Measurements from ENCODE around the gene GRIK3.

DNA sequence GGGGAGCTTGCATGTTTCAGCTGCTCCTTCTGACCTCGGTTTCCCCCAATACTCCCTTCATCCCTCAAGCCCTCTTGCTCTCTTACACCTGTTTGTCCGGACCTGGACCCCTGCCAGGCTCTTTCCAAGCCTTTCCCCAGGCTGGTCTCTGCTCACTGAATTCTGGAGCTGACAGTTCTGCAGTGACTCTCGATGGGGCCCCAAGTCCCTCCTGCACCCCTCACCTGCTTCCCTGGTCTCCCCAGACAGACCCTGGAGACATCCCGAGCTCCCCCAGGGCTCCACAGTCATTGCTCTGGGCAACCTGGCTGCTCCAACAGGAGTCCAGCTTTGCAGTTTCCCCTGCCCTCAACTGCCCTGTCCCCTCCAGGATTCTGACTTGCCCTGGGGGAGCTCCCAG is 198.6 kb downstream of the GRIK3 start:
- TF ChIP-seq, protein P1, sequence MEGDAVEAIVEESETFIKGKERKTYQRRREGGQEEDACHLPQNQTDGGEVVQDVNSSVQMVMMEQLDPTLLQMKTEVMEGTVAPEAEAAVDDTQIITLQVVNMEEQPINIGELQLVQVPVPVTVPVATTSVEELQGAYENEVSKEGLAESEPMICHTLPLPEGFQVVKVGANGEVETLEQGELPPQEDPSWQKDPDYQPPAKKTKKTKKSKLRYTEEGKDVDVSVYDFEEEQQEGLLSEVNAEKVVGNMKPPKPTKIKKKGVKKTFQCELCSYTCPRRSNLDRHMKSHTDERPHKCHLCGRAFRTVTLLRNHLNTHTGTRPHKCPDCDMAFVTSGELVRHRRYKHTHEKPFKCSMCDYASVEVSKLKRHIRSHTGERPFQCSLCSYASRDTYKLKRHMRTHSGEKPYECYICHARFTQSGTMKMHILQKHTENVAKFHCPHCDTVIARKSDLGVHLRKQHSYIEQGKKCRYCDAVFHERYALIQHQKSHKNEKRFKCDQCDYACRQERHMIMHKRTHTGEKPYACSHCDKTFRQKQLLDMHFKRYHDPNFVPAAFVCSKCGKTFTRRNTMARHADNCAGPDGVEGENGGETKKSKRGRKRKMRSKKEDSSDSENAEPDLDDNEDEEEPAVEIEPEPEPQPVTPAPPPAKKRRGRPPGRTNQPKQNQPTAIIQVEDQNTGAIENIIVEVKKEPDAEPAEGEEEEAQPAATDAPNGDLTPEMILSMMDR (IDR thresholded peaks at IDR 0.05; ENCODE audit: low read depth, low read length, poor library complexity, severe bottlenecking) = no peak
- no peak for TF ChIP-seq EZH2phosphoT487 (IDR thresholded peaks at IDR 0.05; ENCODE audit: borderline replicate concordance, low read length)

Measured in DOHH2 (cell line).